Right cardiac atrium (tissue), 5 donors: ENCODE data around the gene SMR3B. TPM values are rescaled to one million over a fixed set of nuclear protein-coding genes. Genes with fewer than 3 reads are reported as not detected.

Experiments used
- ATAC-seq, 2 donors: fragments of 200-7000 bp; cut with Tn5 transposase; one replicate each; pipeline versions ENCODE4 v1.8.0 to v1.9.1; 2020; ENCODE audit warnings: moderate library complexity in 2 of 2, mild to moderate bottlenecking in 1 of 2
- DNase-seq, 3 donors: peaks; one replicate each; pipeline ENCODE4 v3.0.0-alpha.2; 2020
- H3K27ac ChIP-seq: one replicate; pipeline ENCODE4 v1.5.1; 2013; ENCODE audit warnings: mild to moderate bottlenecking, low read length, control low read depth, moderate library complexity
- H3K27me3 ChIP-seq: one replicate; pipeline ENCODE4 v1.6.1; 2013; ENCODE audit not compliant: control insufficient read depth, insufficient read depth
- H3K4me1 ChIP-seq: one replicate; pipeline ENCODE4 v1.6.1; 2013; ENCODE audit warnings: low read length; ENCODE audit not compliant: control insufficient read depth, insufficient read depth
- H3K4me3 ChIP-seq: one replicate; pipeline ENCODE4 v1.5.1; 2013; ENCODE audit warnings: low read length, control low read depth
- H3K9me3 ChIP-seq: one replicate; pipeline ENCODE4 v1.6.1; 2013; ENCODE audit warnings: low read length; ENCODE audit not compliant: control insufficient read depth
- WGBS: extraction: QIAGEN DNeasy Blood & Tissue Kit; methylation state at CpG from one replicate; pipeline ENCODE4 v1.1.7; 2013; 5-methylcytosine and 5-hydroxymethylcytosine counted together
- intact Hi-C, 4 donors: fragments of 100-400 bp; cut with DNase I; formaldehyde crosslinking; loops; one replicate each; pipeline versions ENCODE4 v1.11.0 to v1.14.0; 2022 to 2023
- long read RNA-seq, 4 donors: library from polyadenylated mRNA; unstranded; transcript quantifications; one replicate each; pipeline ENCODE4 v2.0.0, GENCODE V29; 2020 to 2021
- polyA plus RNA-seq: library from polyadenylated mRNA; stranded (reverse); fragments of 200-250 nt; gene quantifications from one replicate; pipeline ENCODE4 v1.2.3, GENCODE V29; 2013
- total RNA-seq, 4 donors: library from RNA; stranded (reverse); fragmentation: NEBNext Ultra II Directional; extraction: Animal tissue kit (Norgen Biotek cat#: 25700); gene quantifications; one replicate each; pipeline ENCODE4 v1.2.1, GENCODE V29; 2021
- donor health status: healthy with polysubstance abuse.
- donor health status: DM: no; HTN: yes; CAD: no.
- donor health status: DM: no; HTN: no; CAD: no.
- donor health status: DM: no; HTN: yes; CAD: no; lungs with severe emphysema.
- donor health status: DM: yes; HTN: yes; CAD: no.

Gene SMR3B
- total RNA-seq (not detected), polyA plus RNA-seq (not detected)
- long read RNA-seq, donor 1 = 0 reads
- long read RNA-seq, donor 2 = 0 reads
- long read RNA-seq, donor 3 = 0 reads
- long read RNA-seq, donor 4 = 0 reads

GRCh38 chr4:70382691-70383181 is at the start of gene SMR3B:
SMR3B (plus strand) TSS chr4:70383131; CDS start chr4:70384511, 1,380 bp downstream.
- ATAC-seq (no peak), DNase-seq (no peak)
- WGBS = 56% methylated on average over 5 of the region's 5 CpGs
- H3K27ac ChIP-seq = no peak within 1 kb of the TSS
- H3K9me3 ChIP-seq = no peaks in the 10 kb centered on the region
- H3K27me3 ChIP-seq = no peaks in the 10 kb centered on the region
- no peak within 1 kb of the TSS for H3K4me3 ChIP-seq
- intact Hi-C loops = no loop called here
- no peaks in the 10 kb centered on the region for H3K4me1 ChIP-seq

GRCh38 chr4:70334681-70335080 is 48.2 kb upstream of the SMR3B start, which contains the start of gene CABS1:
CABS1 (plus strand) TSS chr4:70334981; CDS start chr4:70335040, 59 bp downstream.
- intact Hi-C loops = no loop called here
- no peaks in the 10 kb centered on the region for H3K9me3 ChIP-seq
- H3K4me3 ChIP-seq = no peak within 1 kb of the TSS
- no peaks in the 10 kb centered on the region for H3K4me1 ChIP-seq
- H3K27me3 ChIP-seq = no peaks in the 10 kb centered on the region
- H3K27ac ChIP-seq = no peak within 1 kb of the TSS
- DNase-seq = no peak
- no peak for ATAC-seq
- WGBS = 89% methylated on average over 3 of the region's 3 CpGs

GRCh38 chr4:70336043-70336442 is 46.9 kb upstream of the SMR3B start:
- ATAC-seq (no peak), DNase-seq (no peak)
- Histone ChIP-seq H3K27me3 (no peaks in the 10 kb centered on the region), H3K9me3 (no peaks in the 10 kb centered on the region), H3K4me3 (no peak overlapping the region), H3K27ac (no peak overlapping the region), H3K4me1 (no peaks in the 10 kb centered on the region)
- intact Hi-C loops = no loop called here
- 81% methylated on average over 5 of the region's 5 CpGs for WGBS

- intact Hi-C loops = no loop called here
Measured at GRCh38 chr4:70337886-70338420, 45.0 kb upstream of the SMR3B start.

GRCh38 chr4:70356185-70356584 is 26.7 kb upstream of the SMR3B start:
- intact Hi-C loops = no loop called here
- Histone ChIP-seq H3K27me3 (no peaks in the 10 kb centered on the region), H3K27ac (no peak overlapping the region), H3K9me3 (no peaks in the 10 kb centered on the region), H3K4me3 (no peak overlapping the region), H3K4me1 (no peaks in the 10 kb centered on the region)
- WGBS = 55% methylated on average over 1 of the region's 1 CpG
- ATAC-seq (no peak), DNase-seq (no peak)

More at GRCh38 chr4:70337886-70338420, 45.0 kb upstream of the SMR3B start:
- ATAC-seq (no peak), DNase-seq (no peak)
- H3K4me1 ChIP-seq = no peaks in the 10 kb centered on the region
- no peak overlapping the region for H3K27ac ChIP-seq
- no peaks in the 10 kb centered on the region for H3K9me3 ChIP-seq
- WGBS = 54% methylated on average over 1 of the region's 1 CpG
- no peaks in the 10 kb centered on the region for H3K27me3 ChIP-seq
- no peak overlapping the region for H3K4me3 ChIP-seq

GRCh38 chr4:70359115-70359661 is 23.7 kb upstream of the SMR3B start:
- 44% methylated on average over 3 of the region's 3 CpGs for WGBS
- no peak for DNase-seq
- H3K27ac ChIP-seq = no peak overlapping the region
- no peaks in the 10 kb centered on the region for H3K27me3 ChIP-seq
- intact Hi-C loops = no loop called here
- no peaks in the 10 kb centered on the region for H3K4me1 ChIP-seq
- ATAC-seq = no peak
- H3K4me3 ChIP-seq = no peak overlapping the region
- no peaks in the 10 kb centered on the region for H3K9me3 ChIP-seq

- no peaks in the 10 kb centered on the region for H3K4me1 ChIP-seq
- DNase-seq = no peak
- H3K9me3 ChIP-seq = no peaks in the 10 kb centered on the region
- intact Hi-C loops = no loop called here
- 61% methylated on average over 3 of the region's 3 CpGs for WGBS
- no peak within 1 kb of the TSS for H3K27ac ChIP-seq
- ATAC-seq = no peak
- H3K27me3 ChIP-seq = no peaks in the 10 kb centered on the region
- no peak within 1 kb of the TSS for H3K4me3 ChIP-seq
Measured at GRCh38 chr4:70360460-70360859, 22.5 kb upstream of the SMR3B start, which contains the start of gene SMR3A. SMR3A (plus strand) TSS chr4:70360760; CDS start chr4:70362116, 1,356 bp downstream.

- intact Hi-C loops = no loop called here
- H3K9me3 ChIP-seq = no peaks in the 10 kb centered on the region
- no peaks in the 10 kb centered on the region for H3K4me1 ChIP-seq
- no peak overlapping the region for H3K4me3 ChIP-seq
- H3K27ac ChIP-seq = no peak overlapping the region
- WGBS = 83% methylated on average over 5 of the region's 5 CpGs
- DNase-seq (no peak), ATAC-seq (no peak)
- no peaks in the 10 kb centered on the region for H3K27me3 ChIP-seq
Measured at GRCh38 chr4:70364002-70364401, 18.9 kb upstream of the SMR3B start.

- H3K9me3 ChIP-seq = no peaks in the 10 kb centered on the region
- no peak overlapping the region for H3K4me3 ChIP-seq
- WGBS = 39% methylated on average over 2 of the region's 2 CpGs
- intact Hi-C loops = no loop called here
- no peaks in the 10 kb centered on the region for H3K27me3 ChIP-seq
- H3K27ac ChIP-seq = no peak overlapping the region
- H3K4me1 ChIP-seq = no peaks in the 10 kb centered on the region
- no peak for ATAC-seq
- DNase-seq = no peak
Measured at GRCh38 chr4:70365479-70365878, 17.5 kb upstream of the SMR3B start.

- DNase-seq = no peak
- intact Hi-C loops = no loop called here
- no peaks in the 10 kb centered on the region for H3K9me3 ChIP-seq
- H3K27me3 ChIP-seq = no peaks in the 10 kb centered on the region
- no peak overlapping the region for H3K27ac ChIP-seq
- no peak overlapping the region for H3K4me3 ChIP-seq
- no peaks in the 10 kb centered on the region for H3K4me1 ChIP-seq
- WGBS = 92% methylated on average over 1 of the region's 1 CpG
- ATAC-seq = no peak
Measured at GRCh38 chr4:70367813-70368212, 15.1 kb upstream of the SMR3B start.

- H3K9me3 ChIP-seq = no peaks in the 10 kb centered on the region
- H3K4me3 ChIP-seq = no peak overlapping the region
- DNase-seq (no peak), ATAC-seq (no peak)
- intact Hi-C loops = no loop called here
- WGBS = 82% methylated on average over 4 of the region's 4 CpGs
- no peaks in the 10 kb centered on the region for H3K27me3 ChIP-seq
- no peak overlapping the region for H3K27ac ChIP-seq
- no peaks in the 10 kb centered on the region for H3K4me1 ChIP-seq
Measured at GRCh38 chr4:70371987-70372386, 10.9 kb upstream of the SMR3B start.
